Smooth muscle cell (in vitro differentiated cells): ENCODE data around the gene NPTX1. TPM values are rescaled to one million over a fixed set of nuclear protein-coding genes. Genes with fewer than 3 reads are reported as not detected.

Source experiments
- DNase-seq: peaks from one replicate; lab custom pipeline; 2025; ENCODE audit not compliant: unreplicated experiment; lab: John Stamatoyannopoulos, UW
- H2AFZ ChIP-seq: fragments of 200-600 bp; sonication (generic); 2 replicates; pipeline ENCODE4 v1.6.0; 2016; ENCODE audit warnings: antibody characterized with exemption, low read depth, mild to moderate bottlenecking
- H3F3A ChIP-seq: fragments of 200-600 bp; sonication (generic); 2 replicates; pipeline ENCODE4 v1.6.0; 2017; ENCODE audit warnings: antibody characterized with exemption, low read depth
- H3K27ac ChIP-seq: fragments of 200-600 bp; sonication (generic); 2 replicates; pipeline ENCODE4 v1.5.1; 2016; ENCODE audit warnings: low read depth, mild to moderate bottlenecking
- H3K27me3 ChIP-seq: fragments of 200-600 bp; sonication (generic); 2 replicates; pipeline ENCODE4 v1.6.1; 2016; ENCODE audit warnings: low read depth, mild to moderate bottlenecking
- H3K36me3 ChIP-seq: fragments of 200-600 bp; sonication (generic); 2 replicates; pipeline ENCODE4 v1.5.1; 2016; ENCODE audit warnings: low read depth
- H3K4me1 ChIP-seq: fragments of 200-600 bp; sonication (generic); 2 replicates; pipeline ENCODE4 v1.5.1; 2016; ENCODE audit warnings: low read depth
- H3K4me2 ChIP-seq: fragments of 200-600 bp; sonication (generic); 2 replicates; pipeline ENCODE4 v1.6.0; 2016; ENCODE audit warnings: mild to moderate bottlenecking
- H3K4me3 ChIP-seq: fragments of 200-600 bp; sonication (generic); 2 replicates; pipeline ENCODE4 v1.5.1; 2016; ENCODE audit warnings: mild to moderate bottlenecking
- H3K79me2 ChIP-seq: fragments of 200-600 bp; sonication (generic); 2 replicates; pipeline ENCODE4 v1.6.0; 2016; ENCODE audit warnings: low read depth, mild to moderate bottlenecking
- H3K9ac ChIP-seq: fragments of 200-600 bp; sonication (generic); 2 replicates; pipeline ENCODE4 v1.6.0; 2016; ENCODE audit warnings: low read depth
- H3K9me3 ChIP-seq: fragments of 200-600 bp; sonication (generic); replicated peaks from 2 replicates; pipeline ENCODE4 v1.5.1; 2016; ENCODE audit warnings: low read depth
- H4K20me1 ChIP-seq: fragments of 200-600 bp; sonication (generic); 2 replicates; pipeline ENCODE4 v1.6.0; 2016; ENCODE audit warnings: low read depth
- WGBS: methylation state at CpG from one replicate; pipeline ENCODE4 v1.1.7; 2016; ENCODE audit warnings: low lambda C conversion rate; 5-methylcytosine and 5-hydroxymethylcytosine counted together
- polyA plus RNA-seq: library from polyadenylated mRNA; unstranded; fragments of >200 nt; fragmentation: Nextera tagmentation; extraction: Ambion mirVana; gene quantifications from 2 replicates; pipeline ENCODE4 v1.2.1, GENCODE V29; 2016
- total RNA-seq: library from RNA; depleted of rRNA; stranded (reverse); fragments of >200 nt; gene quantifications from 2 replicates; pipeline ENCODE4 v1.2.3, GENCODE V29; 2014
- TF ChIP-seq, protein P1 (sequence below): fragments of 200-600 bp; sonication (generic); IDR thresholded peaks from 2 replicates; pipeline ENCODE4 v1.5.1; 2017; ENCODE audit warnings: borderline replicate concordance, mild to moderate bottlenecking, antibody characterized with exemption; ENCODE audit not compliant: insufficient read depth, poor library complexity, severe bottlenecking

Gene NPTX1
- total and polyA plus RNA-seq, 2 experiments from 2014 or later: 1.8 to 5.9 TPM

- H3K36me3 ChIP-seq: no peaks in the 10 kb centered on the region
- 90% methylated on average over 10 of the region's 10 CpGs for WGBS
- no peak overlapping the region for H3K27ac ChIP-seq
- peaks cover 37% of the 10 kb centered on the region for H4K20me1 ChIP-seq
- no peaks in the 10 kb centered on the region for H3F3A ChIP-seq
- no peaks in the 10 kb centered on the region for H3K79me2 ChIP-seq
- H2AFZ ChIP-seq: no peak overlapping the region
- H3K27me3 ChIP-seq: peaks cover 11% of the 10 kb centered on the region
- DNase-seq: no peak
- TF ChIP-seq, protein P1, sequence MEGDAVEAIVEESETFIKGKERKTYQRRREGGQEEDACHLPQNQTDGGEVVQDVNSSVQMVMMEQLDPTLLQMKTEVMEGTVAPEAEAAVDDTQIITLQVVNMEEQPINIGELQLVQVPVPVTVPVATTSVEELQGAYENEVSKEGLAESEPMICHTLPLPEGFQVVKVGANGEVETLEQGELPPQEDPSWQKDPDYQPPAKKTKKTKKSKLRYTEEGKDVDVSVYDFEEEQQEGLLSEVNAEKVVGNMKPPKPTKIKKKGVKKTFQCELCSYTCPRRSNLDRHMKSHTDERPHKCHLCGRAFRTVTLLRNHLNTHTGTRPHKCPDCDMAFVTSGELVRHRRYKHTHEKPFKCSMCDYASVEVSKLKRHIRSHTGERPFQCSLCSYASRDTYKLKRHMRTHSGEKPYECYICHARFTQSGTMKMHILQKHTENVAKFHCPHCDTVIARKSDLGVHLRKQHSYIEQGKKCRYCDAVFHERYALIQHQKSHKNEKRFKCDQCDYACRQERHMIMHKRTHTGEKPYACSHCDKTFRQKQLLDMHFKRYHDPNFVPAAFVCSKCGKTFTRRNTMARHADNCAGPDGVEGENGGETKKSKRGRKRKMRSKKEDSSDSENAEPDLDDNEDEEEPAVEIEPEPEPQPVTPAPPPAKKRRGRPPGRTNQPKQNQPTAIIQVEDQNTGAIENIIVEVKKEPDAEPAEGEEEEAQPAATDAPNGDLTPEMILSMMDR: no peak
- no peak overlapping the region for H3K4me2 ChIP-seq
- no peaks in the 10 kb centered on the region for H3K9me3 ChIP-seq
- H3K9ac ChIP-seq: no peak overlapping the region
- H3K4me1 ChIP-seq: no peaks in the 10 kb centered on the region
- no peak overlapping the region for H3K4me3 ChIP-seq
Observed at GRCh38 chr17:80445726-80446110, 30.7 kb downstream of the NPTX1 start.

GRCh38 chr17:80445007-80445725 lies 31.2 kb downstream of the NPTX1 start:
- Histone ChIP-seq H3K27ac (no peak overlapping the region), H3K27me3 (peaks cover 11% of the 10 kb centered on the region), H3K79me2 (no peaks in the 10 kb centered on the region), H3K9ac (no peak overlapping the region), H3F3A (no peaks in the 10 kb centered on the region), H3K36me3 (no peaks in the 10 kb centered on the region), H3K4me2 (no peak overlapping the region), H3K4me1 (no peaks in the 10 kb centered on the region), H4K20me1 (peaks cover 43% of the 10 kb centered on the region), H2AFZ (no peak overlapping the region), H3K9me3 (no peaks in the 10 kb centered on the region), H3K4me3 (no peak overlapping the region)
- TF ChIP-seq, protein P1: no peak
- no peak for DNase-seq
- WGBS: 83% methylated on average over 20 of the region's 26 CpGs

DNA sequence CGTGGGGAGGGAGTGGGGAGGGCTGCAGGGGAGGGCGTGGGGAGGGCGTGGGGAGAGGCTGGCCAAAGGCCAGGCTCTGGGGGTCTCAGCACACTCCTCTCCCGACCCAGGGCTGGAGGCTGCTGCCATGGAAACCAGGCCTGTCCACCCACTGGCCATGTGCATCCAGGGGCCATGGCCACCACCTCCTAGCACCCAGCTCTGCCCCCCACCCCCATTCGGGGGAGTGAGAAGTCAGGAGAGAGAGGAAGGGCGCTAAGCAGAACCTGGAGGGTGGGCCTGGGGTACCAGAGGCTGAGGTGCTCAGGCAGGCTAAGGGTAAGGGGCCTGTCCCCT lies 31.8 kb downstream of the NPTX1 start:
- Histone ChIP-seq H2AFZ (no peak overlapping the region), H3K4me2 (no peak overlapping the region), H3F3A (no peaks in the 10 kb centered on the region), H3K4me3 (no peak overlapping the region), H3K79me2 (no peaks in the 10 kb centered on the region), H4K20me1 (peaks cover 47% of the 10 kb centered on the region), H3K9me3 (no peaks in the 10 kb centered on the region), H3K9ac (no peak overlapping the region), H3K27me3 (peaks cover 11% of the 10 kb centered on the region), H3K27ac (no peak overlapping the region), H3K36me3 (no peaks in the 10 kb centered on the region), H3K4me1 (no peaks in the 10 kb centered on the region)
- WGBS: 82% methylated on average over 3 of the region's 6 CpGs
- DNase-seq: no peak
- TF ChIP-seq, protein P1: no peak

DNA sequence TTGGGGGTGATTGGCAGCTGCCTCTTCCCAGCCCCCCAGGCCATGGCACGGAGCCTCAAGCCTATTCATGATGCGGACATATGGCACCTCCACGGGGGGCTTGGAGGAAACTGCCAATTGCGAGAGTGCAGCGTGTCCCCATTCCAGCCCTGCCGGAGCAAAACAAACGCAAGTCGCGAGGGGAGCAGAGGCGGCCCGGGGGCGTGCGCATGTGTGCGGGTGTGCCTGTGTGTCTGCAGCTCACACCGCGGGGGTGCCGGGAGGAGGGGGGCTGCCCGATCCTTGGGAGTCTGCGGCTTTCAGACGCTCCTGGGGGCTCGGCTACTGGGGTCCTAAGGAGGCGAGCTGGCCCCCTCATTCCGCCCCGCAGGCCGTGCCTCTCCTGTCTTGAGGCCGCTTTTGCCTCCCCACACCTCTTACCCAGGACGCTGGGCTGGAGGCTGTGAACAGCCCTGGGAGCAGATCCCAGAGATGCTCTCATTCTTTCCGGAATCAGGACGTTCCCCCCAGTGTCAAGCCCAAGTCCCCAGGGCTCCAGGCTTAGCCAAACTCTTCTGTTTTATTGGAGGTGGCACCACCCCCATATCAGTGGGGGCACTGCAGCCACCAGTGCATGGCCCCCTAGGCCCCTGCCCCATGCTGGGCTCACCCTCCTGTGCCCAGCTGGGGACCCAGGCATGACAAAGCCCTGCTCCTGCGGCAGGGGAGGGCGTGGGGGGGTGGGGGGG lies 32.3 kb downstream of the NPTX1 start:
- no peak overlapping the region for H3K4me2 ChIP-seq
- DNase-seq: no peak
- H3K9ac ChIP-seq: no peak overlapping the region
- no peak overlapping the region for H2AFZ ChIP-seq
- H3K4me1 ChIP-seq: no peaks in the 10 kb centered on the region
- no peaks in the 10 kb centered on the region for H3K79me2 ChIP-seq
- H3K27me3 ChIP-seq: peaks cover 11% of the 10 kb centered on the region
- H3K9me3 ChIP-seq: no peaks in the 10 kb centered on the region
- 33% methylated on average over 16 of the region's 31 CpGs for WGBS
- no peak overlapping the region for H3K27ac ChIP-seq
- peaks cover 53% of the 10 kb centered on the region for H4K20me1 ChIP-seq
- no peak overlapping the region for H3K4me3 ChIP-seq
- H3K36me3 ChIP-seq: no peaks in the 10 kb centered on the region
- no peaks in the 10 kb centered on the region for H3F3A ChIP-seq
- TF ChIP-seq, protein P1: no peak
